Hematopoietic multipotent progenitor cell treated with erythropoietin and hydrocortisone succinate and interleukin-3 and kit ligand, for 4 days (in vitro differentiated cells): Measurements from ENCODE around the gene NNAT.
"Not testable (repeated sequence)": the region's sequence is repeated elsewhere in the genome, so short reads cannot be mapped to it uniquely, and the experiment has no call there.

ENCODE experiments used
- DNase-seq: peaks from one replicate; pipeline ENCODE4 v3.0.0-alpha.2; 2015

NNAT gene

GRCh38 chr20:37542281-37542680 lies 21.2 kb downstream of the NNAT start:
- DNase-seq, result no peak

- DNase-seq, result peak; percentile 39
Measured at GRCh38 chr20:37543828-37544227, 22.8 kb downstream of the NNAT start.

- DNase-seq, result no peak
Measured at GRCh38 chr20:37544386-37544785, 23.3 kb downstream of the NNAT start.

DNA sequence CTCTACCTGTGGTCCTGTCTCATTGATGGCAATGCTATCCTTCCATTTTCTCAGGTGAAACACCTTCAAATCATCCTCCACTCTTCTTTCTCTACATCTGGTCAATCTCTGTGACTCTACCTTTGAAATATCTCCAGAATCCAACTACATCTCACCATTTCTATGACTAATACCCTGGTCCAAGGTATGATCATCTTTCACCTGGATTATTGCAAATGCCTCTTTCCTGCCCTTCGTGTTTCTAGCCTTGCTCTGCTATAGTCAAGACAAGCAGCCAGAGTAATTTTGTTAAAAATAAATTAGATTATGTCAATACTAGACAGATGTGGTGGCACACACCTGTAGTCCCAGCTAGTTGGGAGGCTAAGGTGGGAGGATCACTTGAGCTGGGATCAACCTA lies 24.5 kb downstream of the NNAT start:
- no peak for DNase-seq

- no peak for DNase-seq
Measured at GRCh38 chr20:37547912-37548311, 26.9 kb downstream of the NNAT start.

DNA sequence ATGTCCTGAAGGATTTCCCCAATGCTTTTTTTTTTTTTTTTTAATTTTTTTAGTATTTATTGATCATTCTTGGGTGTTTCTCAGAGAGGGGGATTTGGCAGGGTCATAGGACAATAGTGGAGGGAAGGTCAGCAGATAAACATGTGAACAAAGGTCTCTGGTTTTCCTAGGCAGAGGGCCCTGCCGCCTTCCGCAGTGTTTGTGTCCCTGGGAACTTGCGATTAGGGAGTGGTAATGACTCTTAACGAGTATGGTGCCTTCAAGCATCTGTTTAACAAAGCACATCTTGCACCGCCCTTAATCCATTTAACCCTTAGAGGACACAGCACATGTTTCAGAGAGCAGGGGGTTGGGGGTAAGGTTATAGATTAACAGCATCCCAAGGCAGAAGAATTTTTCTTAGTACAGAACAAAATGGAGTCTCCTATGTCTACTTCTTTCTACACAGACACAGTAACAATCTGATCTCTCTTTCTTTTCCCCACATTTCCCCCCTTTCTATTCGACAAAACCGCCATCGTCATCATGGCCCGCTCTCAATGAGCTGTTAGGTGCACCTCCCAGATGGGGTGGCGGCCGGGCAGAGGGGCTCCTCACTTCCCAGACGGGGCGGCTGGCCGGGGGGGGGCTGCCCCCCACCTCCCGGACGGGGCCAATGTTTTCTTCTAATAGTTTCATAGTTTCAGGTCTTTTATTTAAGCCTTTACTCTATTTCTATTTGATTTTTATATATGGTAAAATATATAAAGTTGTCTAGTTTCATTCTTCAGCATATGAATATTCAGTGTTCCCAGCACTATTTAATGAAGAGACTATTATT lies 29.3 kb downstream of the NNAT start:
- DNase-seq, result not testable (repeated sequence)

DNA sequence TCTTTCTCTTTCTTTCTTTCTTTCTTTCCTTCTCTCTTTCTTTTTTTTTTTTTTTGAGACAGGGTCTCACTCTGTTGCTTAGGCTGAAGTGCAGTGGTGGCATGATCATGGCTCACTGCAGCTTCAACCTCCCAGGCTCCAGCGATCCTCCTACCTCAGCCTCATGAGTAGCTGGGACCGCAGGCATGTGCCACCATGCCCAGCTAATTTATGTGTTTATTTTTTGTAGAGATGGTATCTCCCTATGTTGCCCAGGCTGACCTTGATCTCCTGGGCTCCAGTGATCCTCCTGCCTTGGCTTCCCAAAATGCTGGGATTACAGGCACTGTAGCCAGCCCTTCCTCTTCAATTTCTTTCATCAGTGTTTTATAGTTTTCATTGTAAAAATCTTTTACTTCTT lies 30.6 kb downstream of the NNAT start:
- not testable (repeated sequence) for DNase-seq

GRCh38 chr20:37552415-37552814 lies 31.4 kb downstream of the NNAT start:
- no peak for DNase-seq

DNA sequence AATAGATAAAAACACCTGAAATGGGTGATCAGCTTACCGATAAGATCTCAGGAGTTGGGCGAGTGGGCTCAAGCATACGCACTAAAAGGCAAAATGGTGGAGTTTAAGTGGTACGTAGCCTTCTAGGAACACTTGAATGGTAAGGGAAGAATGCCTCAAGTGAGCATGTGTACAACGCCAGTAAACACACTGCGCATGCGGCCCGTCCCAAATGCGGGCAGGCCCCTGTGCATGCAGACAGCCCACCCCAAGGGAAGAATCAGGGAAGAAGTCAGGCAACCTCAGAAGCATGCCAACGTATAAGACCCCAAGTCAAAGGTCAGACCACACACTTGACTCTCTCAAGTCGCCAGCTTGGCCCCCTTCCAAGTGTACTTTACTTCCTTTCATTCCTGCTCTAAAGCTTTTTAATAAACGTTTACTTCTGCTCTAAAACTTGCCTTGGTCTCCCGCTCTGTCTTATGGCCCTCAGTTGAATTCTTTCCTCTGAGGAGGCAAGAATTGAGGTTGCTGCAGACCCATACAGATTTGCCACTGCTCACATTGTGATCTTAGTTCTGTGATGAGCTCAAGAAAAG lies 33.8 kb downstream of the NNAT start:
- not testable (repeated sequence) for DNase-seq

GRCh38 chr20:37556538-37556937 lies 35.5 kb downstream of the NNAT start:
- DNase-seq, result no peak

GRCh38 chr20:37558306-37558705 lies 37.3 kb downstream of the NNAT start:
- DNase-seq, result no peak

DNA sequence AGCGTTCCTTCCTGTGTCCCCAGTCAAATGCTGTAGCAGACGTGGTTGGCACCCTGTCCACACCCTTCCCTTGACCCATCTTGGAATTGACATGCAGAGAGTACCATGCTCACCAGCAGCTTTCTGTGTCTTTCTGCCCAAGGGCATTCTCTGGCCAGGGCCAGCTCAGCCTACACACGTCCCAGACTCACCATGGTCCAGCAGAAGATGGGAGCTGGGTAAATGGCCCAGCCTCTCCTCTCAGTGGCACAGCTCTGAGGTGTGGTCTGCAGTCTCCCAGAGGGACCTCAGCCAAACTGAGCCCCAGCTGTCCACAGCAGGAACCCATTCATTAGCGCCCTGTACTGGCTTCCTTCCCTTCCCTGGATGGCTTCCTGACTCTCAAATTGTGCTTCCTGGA lies 37.7 kb downstream of the NNAT start:
- no peak for DNase-seq

DNA sequence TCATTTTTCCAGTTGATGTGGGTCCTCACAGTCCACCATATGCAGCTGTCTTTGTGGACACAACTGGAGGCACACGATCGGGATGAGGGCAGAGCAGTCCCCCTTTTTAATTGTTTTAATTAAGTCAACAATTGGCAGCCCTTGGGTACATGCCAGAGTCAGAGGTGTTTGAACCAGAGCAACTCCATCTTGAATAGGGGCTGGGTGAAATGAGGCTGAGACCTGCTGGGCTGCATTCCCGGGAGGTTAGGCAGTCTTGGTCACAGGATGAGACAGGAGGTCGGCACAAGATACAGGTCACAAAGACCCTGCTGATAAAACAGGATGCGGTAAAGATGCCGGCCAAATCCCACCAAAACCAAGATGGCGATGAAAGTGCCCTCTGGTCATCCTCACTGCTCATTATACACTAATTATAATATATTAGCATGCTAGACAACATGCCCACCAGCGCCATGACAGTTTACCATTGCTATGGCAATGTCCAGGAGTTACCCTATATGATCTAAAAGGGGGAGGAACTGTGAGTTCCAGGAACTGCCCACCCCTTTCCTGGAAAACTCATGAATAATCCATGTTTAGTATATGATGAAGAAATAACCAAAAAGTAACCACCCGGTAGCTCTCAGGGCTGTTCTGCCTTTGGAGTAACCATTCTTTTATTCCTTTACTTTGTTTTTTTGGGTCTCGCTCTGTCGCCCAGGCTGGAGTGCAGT lies 38.4 kb downstream of the NNAT start:
- DNase-seq, result no peak

GRCh38 chr20:37560629-37561028 lies 39.6 kb downstream of the NNAT start:
- DNase-seq, result no peak

- no peak for DNase-seq
Measured at GRCh38 chr20:37562695-37563480, 41.8 kb downstream of the NNAT start.

- no peak for DNase-seq
Measured at GRCh38 chr20:37564016-37564387, 43.0 kb downstream of the NNAT start.

- peak; percentile 57 for DNase-seq
Measured at GRCh38 chr20:37564388-37565133, 43.5 kb downstream of the NNAT start.

GRCh38 chr20:37565134-37565811 lies 44.2 kb downstream of the NNAT start:
- DNase-seq, result no peak

- DNase-seq, result no peak
Measured at GRCh38 chr20:37566590-37567330, 45.7 kb downstream of the NNAT start.

- no peak for DNase-seq
Measured at GRCh38 chr20:37567331-37567665, 46.2 kb downstream of the NNAT start.
